ENCODE results near the gene HOXB5. TPM values are rescaled to one million over a fixed set of nuclear protein-coding genes. Genes with fewer than 3 reads are reported as not detected.
A peak's percentile ranks its signal among the peaks of the same experiment; 100 is the strongest.

HOXB5 gene
- total and polyA plus RNA-seq, 2 of the 4 experiments (the other 2 are of a cell fraction), result 0.54 to 18.0 TPM

DNA sequence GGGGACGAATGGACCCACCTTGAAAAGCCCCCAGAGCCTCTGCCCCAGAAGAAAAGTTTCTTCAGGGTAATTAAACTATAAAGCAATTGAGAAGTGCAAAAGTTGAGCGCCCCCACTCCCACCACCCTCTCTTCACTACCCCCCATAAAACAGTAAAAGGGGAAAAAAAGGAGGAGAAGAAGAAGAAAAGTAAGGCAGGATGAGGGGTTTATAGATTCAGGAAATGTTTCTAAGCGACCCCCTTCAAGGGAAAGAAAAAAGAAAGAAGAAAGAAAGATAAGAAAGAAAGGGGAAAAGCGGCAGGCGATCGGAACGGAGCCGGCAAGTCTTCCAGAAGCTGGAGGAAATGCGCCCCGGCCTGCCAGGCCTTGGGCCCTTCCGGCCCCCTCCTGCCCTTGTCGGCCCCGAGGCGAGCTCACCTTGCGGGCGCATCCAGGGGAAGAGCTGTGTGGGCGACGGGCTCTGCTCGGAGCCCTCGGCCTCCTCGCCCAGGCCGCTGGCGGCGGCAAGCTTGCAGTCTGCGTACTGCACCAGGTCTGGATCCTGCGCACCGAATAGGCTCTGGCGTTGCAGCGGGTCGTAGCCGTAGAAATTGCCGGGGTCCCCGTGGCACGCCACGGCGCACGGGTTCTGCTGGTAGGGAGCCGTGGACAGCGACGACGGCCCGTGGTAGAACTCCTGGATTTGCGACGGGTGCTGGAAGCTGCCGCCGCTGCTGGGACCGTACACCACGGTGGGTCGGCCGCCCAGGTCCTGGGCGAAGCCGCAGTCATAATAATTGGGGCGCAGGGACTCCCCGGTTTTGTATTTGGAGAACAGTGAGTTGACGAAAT, 20.5 kb upstream of the HOXB5 start:
- H3K9ac ChIP-seq (ENCODE audit: low read depth, low read length), result peak overlapping the region; percentile 63
- TF ChIP-seq, protein P1, sequence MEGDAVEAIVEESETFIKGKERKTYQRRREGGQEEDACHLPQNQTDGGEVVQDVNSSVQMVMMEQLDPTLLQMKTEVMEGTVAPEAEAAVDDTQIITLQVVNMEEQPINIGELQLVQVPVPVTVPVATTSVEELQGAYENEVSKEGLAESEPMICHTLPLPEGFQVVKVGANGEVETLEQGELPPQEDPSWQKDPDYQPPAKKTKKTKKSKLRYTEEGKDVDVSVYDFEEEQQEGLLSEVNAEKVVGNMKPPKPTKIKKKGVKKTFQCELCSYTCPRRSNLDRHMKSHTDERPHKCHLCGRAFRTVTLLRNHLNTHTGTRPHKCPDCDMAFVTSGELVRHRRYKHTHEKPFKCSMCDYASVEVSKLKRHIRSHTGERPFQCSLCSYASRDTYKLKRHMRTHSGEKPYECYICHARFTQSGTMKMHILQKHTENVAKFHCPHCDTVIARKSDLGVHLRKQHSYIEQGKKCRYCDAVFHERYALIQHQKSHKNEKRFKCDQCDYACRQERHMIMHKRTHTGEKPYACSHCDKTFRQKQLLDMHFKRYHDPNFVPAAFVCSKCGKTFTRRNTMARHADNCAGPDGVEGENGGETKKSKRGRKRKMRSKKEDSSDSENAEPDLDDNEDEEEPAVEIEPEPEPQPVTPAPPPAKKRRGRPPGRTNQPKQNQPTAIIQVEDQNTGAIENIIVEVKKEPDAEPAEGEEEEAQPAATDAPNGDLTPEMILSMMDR (conservative IDR thresholded peaks at IDR 0.05; ENCODE audit: low read depth, low read length), result no peak
- no peak for TF ChIP-seq SMC3 (IDR thresholded peaks at IDR 0.05; ENCODE audit: low read depth, low read length)
- TF ChIP-seq RCOR1 (IDR thresholded peaks at IDR 0.05; ENCODE audit: insufficient replicate concordance, low read length), result no peak
- no peak for TF ChIP-seq CEBPB (IDR thresholded peaks at IDR 0.05; ENCODE audit: low read depth, low read length)
- TF ChIP-seq BHLHE40 (IDR thresholded peaks at IDR 0.05; ENCODE audit: low read depth, low read length), result no peak
- no peak for TF ChIP-seq NFE2L2 (IDR thresholded peaks at IDR 0.05; ENCODE audit: low read depth, low read length)
- TF ChIP-seq MAZ (IDR thresholded peaks at IDR 0.05; ENCODE audit: borderline replicate concordance, low read depth, low read length), result no peak
- TF ChIP-seq POLR2A (IDR thresholded peaks at IDR 0.05; ENCODE audit: low read depth, low read length), result no peak
- TF ChIP-seq MAFK (IDR thresholded peaks at IDR 0.05; ENCODE audit: low read depth, low read length), result no peak
- TF ChIP-seq FOS (IDR thresholded peaks at IDR 0.05; ENCODE audit: low read depth, low read length), result no peak
- TF ChIP-seq ELK1 (IDR thresholded peaks at IDR 0.05; ENCODE audit: borderline replicate concordance, low read depth, low read length), result no peak
- no peak for TF ChIP-seq RFX5 (IDR thresholded peaks at IDR 0.05; ENCODE audit: low read depth, low read length)
- ChIA-PET POLR2A (ENCODE audit: unreplicated experiment) (interaction anchor here (0.6 to 1.4 kb wide), 3 partner anchors 17 to 26 kb away, joined by 3 to 4 read pairs (median 4); no protein-coding TSS in a partner anchor), CTCF (interaction anchor here (0.6 to 1.4 kb wide), 5 partner anchors 9 to 355 kb away, joined by 3 to 6 read pairs (median 4); no protein-coding TSS in a partner anchor)
- no peak overlapping the region; the same call in 1 of the 2 replicates for H2BK120ac ChIP-seq (ENCODE audit: low read depth, low read length)
- H3K27ac ChIP-seq (ENCODE audit: insufficient read depth, low read length), result peak overlapping the region; percentile 94
- H3K4ac ChIP-seq (ENCODE audit: low read depth, low read length), result no peak overlapping the region
- H3K23ac ChIP-seq (ENCODE audit: low read depth, low read length), result no peak overlapping the region
- peaks cover 36% of the 10 kb centered on the region for H3K27me3 ChIP-seq (ENCODE audit: control insufficient read depth, insufficient read depth, low read length)
- 42% methylated on average over 39 of the region's 55 CpGs; no CpG with 5 or more reads in 1 of the 2 experiments for WGBS, 2 experiments (ENCODE audit: extremely low coverage in 2 of 2, insufficient read length in 1 of 2)
- H2AK9ac ChIP-seq (replicated peaks; ENCODE audit: low read depth, low read length, poor library complexity), result peak overlapping the region; percentile 57
- H3K36me3 ChIP-seq (ENCODE audit: control insufficient read depth, insufficient read depth, low read length), result no peaks in the 10 kb centered on the region
- peak overlapping the region; percentile 27 for H2BK5ac ChIP-seq (ENCODE audit: low read depth, low read length, poor library complexity, severe bottlenecking)
- H3K4me3 ChIP-seq (ENCODE audit: insufficient read depth, low read depth, low read length), result peak overlapping the region; percentile 52
- peak overlapping the region; percentile 73 for H3K4me2 ChIP-seq (ENCODE audit: low read depth, low read length)
- dilution Hi-C loops (cut with HindIII; ENCODE audit: low sequenced_read_pairs, unreplicated experiment), result no loop called here
- peaks cover 11% of the 10 kb centered on the region for H3K4me1 ChIP-seq (ENCODE audit: control insufficient read depth, insufficient read depth, low read length)
- H4K5ac ChIP-seq (ENCODE audit: low read depth, low read length), result no peak overlapping the region
- H3K56ac ChIP-seq (ENCODE audit: extremely low read depth, insufficient read depth, low read length), result 0 out of 2 replicates have a peak overlapping the region, but pooled peaks have one; percentile 9
- H3K9me3 ChIP-seq (ENCODE audit: control insufficient read depth, insufficient read depth, low read length), result no peaks in the 10 kb centered on the region
- no peak for ATAC-seq (ENCODE audit: low read depth)
- peak; percentile 31 for DNase-seq
- peak overlapping the region; percentile 78 for H2AFZ ChIP-seq (replicated peaks; ENCODE audit: low read length, poor library complexity)
- H3K18ac ChIP-seq (ENCODE audit: low read depth, low read length), result no peak overlapping the region; the same call in 1 of the 2 replicates
- H3K14ac ChIP-seq (replicated peaks; ENCODE audit: low read depth, low read length), result no peak overlapping the region
- no peak overlapping the region for H2BK15ac ChIP-seq (ENCODE audit: low read depth, low read length)
- BruUV-seq (replicated peaks), result no TSS peak
- H3K9me1 ChIP-seq (ENCODE audit: insufficient read depth, low read length), result 0 out of 2 replicates have a peak, but pooled peaks cover 3% of the 10 kb centered on the region
- no peak overlapping the region for H4K8ac ChIP-seq (ENCODE audit: low read depth in 2 of 2, low read length in 2 of 2)
- H2AK5ac ChIP-seq (ENCODE audit: low read depth, low read length), result no peak overlapping the region
- peaks cover 9 to 27% of the 10 kb centered on the region in 2 experiments; a peak in 3 of 4 replicates for H3K79me1 ChIP-seq (ENCODE audit: low read depth in 1 of 2, low read length in 2 of 2)
- H4K91ac ChIP-seq (ENCODE audit: insufficient read depth, low read depth, low read length), result no peak overlapping the region
- no peak overlapping the region for H2BK20ac ChIP-seq (ENCODE audit: low read depth, low read length)
- H4K20me1 ChIP-seq (ENCODE audit: insufficient read depth, low read length), result peaks cover 4% of the 10 kb centered on the region; the same call in 1 of the 2 replicates
- intact Hi-C loops (cut with micrococcal nuclease), result no loop called here
- in situ Hi-C loops (cut with MboI; ENCODE audit: low sequenced_read_pairs), result no loop called here
